Ovary (tissue), 3 donors: ENCODE data around the gene PPP2R5C.

ENCODE experiments used
- CTCF ChIP-seq, 3 donors: fragments of 450-650 bp in 2 of 3; fragments of 200-600 bp in 1 of 3; IDR thresholded peaks; one replicate each; pipeline versions ENCODE4 v1.5.1 to v1.8.0; 2016 to 2022; ENCODE audit warnings: antibody characterized with exemption in 3 of 3, mild to moderate bottlenecking in 1 of 3
- POLR2A ChIP-seq: fragments of 450-650 bp; IDR thresholded peaks from one replicate; pipeline ENCODE4 v1.6.1; 2017; ENCODE audit warnings: antibody characterized with exemption, mild to moderate bottlenecking, moderate library complexity
- donor health status: DM: no; HTN: no; CAD: no.

DNA sequence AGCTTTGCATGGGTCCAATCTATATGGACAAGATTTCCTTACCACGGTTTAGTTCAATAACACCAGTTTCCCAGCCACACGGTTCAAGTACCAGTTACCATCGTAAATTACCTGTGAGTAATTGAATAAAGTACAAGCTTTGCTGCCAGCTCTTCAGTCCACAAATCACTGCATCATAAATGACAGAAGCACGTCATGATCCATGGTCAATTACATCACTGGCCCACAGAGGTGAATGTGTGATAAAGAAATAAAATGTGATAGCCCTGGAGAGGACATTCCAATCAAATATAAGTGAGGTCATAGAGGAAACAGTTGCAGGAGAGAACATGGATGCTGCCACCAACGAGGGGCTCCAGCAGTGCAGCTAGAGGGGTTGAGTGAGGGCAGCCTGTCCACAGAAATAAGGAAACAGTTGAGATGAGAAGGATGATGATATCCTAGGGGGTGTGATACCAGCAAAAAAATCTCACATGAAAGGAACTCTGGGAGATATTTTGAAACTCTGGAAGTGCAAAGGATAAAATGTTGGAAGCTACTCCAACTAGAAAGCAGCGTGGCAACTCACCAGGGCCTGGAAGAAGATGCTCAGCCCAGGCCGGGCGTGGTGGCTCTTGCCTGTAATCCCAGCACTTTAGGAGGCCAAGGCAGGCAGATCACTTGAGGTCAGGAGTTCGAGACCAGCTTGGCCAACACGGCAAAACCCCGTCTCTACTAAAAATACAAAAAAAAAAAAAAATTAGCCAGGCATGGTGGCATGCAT is 197.1 kb downstream of the PPP2R5C start:
- no peak for TF ChIP-seq POLR2A
- no peak for TF ChIP-seq CTCF (IDR thresholded peaks at IDR 0.05)
